HPDE6-E6E7 (cell line): ENCODE data around the gene PIGW.
A peak's percentile ranks its signal among the peaks of the same experiment; 100 is the strongest.

Experiments used
- DNase-seq: peaks from one replicate; pipeline ENCODE4 v3.0.0; 2011; ENCODE audit warnings: missing footprints; ENCODE audit errors: extremely low spot score

Gene PIGW

DNA sequence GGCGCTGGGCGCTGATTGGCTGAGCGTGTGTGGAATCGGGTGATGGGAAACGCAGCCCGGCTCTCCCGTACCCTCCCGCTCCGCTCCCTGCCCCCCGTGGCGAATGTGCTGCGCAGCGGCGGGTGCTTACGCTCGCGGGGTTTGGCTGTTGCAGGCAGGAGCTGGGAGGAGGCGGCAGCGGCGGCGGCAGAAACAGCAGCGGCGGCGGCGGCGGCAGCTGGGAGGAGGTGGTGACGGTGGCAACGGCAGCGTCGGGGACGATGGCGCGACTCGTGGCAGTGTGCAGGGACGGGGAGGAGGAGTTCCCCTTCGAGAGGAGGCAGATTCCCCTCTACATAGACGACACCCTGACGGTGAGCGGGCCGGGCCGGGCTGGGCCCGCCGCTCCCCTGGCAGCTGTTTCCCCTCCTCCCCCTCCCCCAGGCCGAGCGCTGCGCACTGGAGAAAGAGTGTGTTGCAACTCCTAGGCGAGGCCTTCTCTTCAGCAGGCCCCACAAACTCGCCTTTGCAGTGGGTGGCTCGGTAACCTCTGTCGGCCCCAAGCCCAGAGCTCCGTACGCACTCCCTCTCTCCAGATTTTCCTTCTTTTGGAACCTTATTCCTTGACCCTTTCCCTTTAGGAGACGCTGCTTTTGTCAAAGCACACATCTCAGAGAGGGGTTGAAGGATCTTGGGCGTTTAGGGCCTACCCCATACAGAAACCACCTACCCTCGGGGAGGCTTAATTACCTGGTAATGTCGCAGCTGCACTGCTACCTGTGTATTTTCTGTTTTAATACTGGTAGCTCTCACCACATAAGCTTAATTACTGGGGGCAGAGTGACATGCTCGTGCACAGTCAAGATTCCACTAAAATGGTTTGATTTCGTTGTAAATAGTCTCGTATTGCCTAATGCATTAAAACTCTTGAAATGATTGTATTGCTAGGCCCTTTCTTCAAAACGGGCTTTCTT, 11.0 kb downstream of the PIGW start:
- peak; percentile 95 for DNase-seq

DNA sequence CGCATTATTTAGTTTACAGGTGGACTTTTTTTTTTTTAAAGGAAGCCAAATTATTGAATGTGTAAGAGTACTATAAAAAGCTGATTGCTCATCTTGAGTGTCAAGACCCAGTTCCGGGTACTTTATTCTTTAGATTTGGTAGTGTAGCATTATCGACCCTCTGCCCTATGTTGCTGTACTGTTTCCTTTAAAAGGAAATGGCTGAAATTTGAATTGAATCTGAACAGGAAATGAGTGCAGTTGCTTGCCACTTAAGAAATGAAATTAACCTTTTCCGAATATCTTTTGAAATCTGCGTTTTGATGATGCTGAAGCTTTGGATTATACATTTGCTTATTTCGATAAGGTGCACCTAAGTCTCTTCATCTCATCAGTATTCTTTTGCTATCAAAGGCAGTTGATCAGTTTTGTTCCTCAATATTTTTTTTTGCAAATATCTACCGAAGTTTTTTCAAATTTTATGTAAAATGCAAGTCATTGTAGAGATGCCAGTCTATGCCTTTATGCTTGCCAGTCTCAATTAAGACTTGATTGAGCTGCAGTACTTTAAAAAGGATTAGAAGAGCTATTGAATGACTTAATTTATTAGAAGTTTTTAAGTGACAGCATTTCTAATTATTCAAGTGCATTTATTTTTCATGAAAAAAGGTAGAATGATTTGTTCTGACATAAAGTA, 11.8 kb downstream of the PIGW start:
- no peak for DNase-seq

GRCh38 chr17:36547776-36548175, 13.0 kb downstream of the PIGW start:
- DNase-seq: no peak

- no peak for DNase-seq
Observed at GRCh38 chr17:36550491-36551417, 16.0 kb downstream of the PIGW start.

GRCh38 chr17:36553459-36553858, 18.7 kb downstream of the PIGW start:
- DNase-seq: no peak

- DNase-seq: no peak
Observed at GRCh38 chr17:36566081-36566480, 31.3 kb downstream of the PIGW start.

DNA sequence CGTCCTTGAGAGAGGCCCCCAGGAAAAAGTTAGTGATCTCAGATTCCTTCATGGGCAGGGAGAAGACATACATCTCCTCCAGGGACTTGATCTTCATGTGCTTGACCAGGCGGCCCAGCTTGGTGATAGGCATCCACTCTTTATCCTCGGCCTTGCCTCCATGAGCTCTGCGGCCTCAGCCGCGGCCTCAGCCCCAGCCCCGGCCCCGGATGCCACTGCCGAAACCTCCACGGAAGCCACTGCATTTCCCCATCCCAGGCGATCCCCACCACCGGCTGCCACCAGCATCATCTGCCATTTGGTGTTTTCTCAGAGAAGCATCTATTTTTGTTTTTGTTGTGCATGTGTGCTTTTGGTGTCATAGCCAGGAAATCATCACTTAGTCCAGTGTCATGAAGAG, 40.2 kb downstream of the PIGW start:
- no peak for DNase-seq

GRCh38 chr17:36576793-36577192, 42.0 kb downstream of the PIGW start:
- DNase-seq: no peak

- DNase-seq: no peak
Observed at GRCh38 chr17:36578671-36579070, 43.9 kb downstream of the PIGW start.

DNA sequence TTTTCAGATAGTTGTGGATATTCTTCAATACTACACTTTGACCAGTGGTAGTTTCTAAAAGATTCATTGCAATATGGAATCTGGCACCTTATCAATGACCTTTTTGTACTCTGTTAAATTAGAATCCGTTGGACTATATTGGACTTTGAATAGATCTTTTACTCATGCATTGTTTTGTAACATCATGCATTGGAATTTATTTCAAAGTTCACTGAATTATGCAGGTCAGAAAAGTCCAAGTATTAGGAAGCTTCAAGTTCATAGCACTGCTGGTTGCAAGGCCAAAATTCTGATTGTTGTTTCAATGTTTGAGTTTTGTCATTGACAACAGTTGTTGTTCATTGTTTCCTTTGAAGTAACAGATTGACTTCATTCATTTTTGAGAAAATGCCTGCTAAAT, 49.0 kb downstream of the PIGW start:
- DNase-seq: no peak

DNA sequence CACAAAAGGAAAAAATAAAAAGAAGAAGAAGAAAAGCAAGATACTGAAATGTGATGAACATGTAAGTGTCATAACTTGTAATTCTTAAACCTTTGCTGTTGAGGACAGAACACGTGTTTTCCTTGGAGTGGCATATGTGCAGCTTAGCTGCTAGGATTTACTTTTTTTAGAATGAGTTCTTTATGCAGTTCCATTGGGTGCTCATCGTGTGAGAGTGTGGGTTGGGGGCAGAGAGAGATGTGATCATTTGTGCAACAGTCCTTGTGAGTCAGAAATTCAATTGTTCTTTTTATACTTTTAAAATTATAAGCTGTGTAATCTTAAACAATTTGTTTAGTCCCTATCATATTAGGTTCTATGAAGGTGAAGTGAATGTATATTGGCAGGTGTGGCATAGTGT, 51.4 kb downstream of the PIGW start:
- DNase-seq: no peak
